ES-I3 (cell line): ENCODE results near the gene ESR2.

Experiments
- H3K36me3 ChIP-seq: 2 replicates; pipeline ENCODE4 v1.6.1; 2013; ENCODE audit warnings: mild to moderate bottlenecking, low read length, control low read depth, moderate library complexity; ENCODE audit not compliant: insufficient read depth
- H3K4me1 ChIP-seq: 2 replicates; pipeline ENCODE4 v1.6.1; 2013; ENCODE audit warnings: mild to moderate bottlenecking, control low read depth, low read length; ENCODE audit not compliant: insufficient read depth
- H3K9ac ChIP-seq: 2 replicates; pipeline ENCODE4 v1.6.1; 2013; ENCODE audit warnings: low read depth, mild to moderate bottlenecking, low read length, moderate library complexity
- H3K9me3 ChIP-seq: 2 replicates; pipeline ENCODE4 v1.6.1; 2013; ENCODE audit warnings: mild to moderate bottlenecking, low read length, moderate library complexity; ENCODE audit not compliant: control insufficient read depth, insufficient read depth

Gene ESR2

DNA sequence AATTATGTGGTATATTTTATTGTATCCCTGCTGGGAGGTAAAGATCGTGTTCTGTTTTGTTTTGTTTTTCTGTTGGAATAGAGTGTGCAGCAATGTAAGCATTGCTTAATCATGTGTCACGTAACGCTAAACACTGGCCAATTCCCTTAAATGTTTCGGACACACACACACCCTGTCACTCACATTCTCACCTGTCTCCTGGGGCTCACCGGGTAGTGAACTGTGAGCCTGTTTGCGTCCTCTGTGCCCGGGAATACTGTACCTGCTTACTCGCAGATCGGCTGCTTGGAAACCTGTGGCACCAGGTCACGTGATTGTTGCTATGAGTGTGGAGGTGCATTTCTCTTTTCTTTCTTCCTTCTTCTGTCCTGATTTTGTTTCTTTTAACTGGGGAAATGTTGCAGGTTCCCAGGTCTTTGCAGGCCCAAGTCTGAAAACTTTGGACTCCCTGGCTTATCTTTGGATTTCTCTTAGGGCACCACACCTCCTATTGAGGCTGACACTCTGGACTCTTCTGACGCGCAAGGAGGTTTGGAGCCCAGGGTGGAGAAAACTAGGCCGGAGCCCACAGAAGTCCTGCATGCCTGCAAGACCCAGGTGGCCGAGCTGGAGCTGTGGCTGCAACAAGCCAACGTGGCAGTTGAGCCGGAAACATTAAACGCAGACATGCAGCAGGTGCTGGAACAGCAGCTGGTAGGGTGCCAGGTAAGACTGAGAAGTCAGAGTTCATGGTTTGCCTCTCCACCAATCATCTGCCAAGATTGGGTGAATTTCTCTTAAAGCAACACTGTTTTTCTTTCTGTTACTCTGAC is 181.1 kb downstream of the ESR2 start:
- H3K4me1 ChIP-seq, result peaks cover 8% of the 10 kb centered on the region; the same call in 1 of the 2 replicates
- H3K9me3 ChIP-seq, result no peaks in the 10 kb centered on the region
- no peaks in the 10 kb centered on the region for H3K36me3 ChIP-seq
- no peak overlapping the region for H3K9ac ChIP-seq

DNA sequence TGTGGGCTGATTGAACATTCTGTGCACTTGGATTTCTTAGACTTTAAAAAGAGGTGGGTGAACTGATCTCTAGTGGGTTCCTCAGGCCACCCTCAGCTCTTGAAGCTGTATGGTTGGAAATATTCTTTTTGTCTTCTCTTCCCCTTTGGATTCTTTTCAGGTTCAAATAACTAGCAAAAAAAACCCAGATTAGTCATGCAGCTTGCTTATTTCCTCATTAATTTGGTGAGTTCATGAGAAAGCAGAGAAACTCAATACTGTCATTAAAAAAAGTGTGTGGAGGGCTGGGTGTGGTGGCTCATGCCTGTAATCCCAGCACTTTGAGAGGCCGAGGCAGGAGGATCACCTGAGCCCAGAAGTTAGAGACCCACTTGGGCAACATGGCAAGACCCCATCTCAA is 183.4 kb downstream of the ESR2 start:
- Histone ChIP-seq H3K9me3 (no peaks in the 10 kb centered on the region), H3K4me1 (peaks cover 8% of the 10 kb centered on the region; the same call in 1 of the 2 replicates), H3K36me3 (no peaks in the 10 kb centered on the region), H3K9ac (no peak overlapping the region)

DNA sequence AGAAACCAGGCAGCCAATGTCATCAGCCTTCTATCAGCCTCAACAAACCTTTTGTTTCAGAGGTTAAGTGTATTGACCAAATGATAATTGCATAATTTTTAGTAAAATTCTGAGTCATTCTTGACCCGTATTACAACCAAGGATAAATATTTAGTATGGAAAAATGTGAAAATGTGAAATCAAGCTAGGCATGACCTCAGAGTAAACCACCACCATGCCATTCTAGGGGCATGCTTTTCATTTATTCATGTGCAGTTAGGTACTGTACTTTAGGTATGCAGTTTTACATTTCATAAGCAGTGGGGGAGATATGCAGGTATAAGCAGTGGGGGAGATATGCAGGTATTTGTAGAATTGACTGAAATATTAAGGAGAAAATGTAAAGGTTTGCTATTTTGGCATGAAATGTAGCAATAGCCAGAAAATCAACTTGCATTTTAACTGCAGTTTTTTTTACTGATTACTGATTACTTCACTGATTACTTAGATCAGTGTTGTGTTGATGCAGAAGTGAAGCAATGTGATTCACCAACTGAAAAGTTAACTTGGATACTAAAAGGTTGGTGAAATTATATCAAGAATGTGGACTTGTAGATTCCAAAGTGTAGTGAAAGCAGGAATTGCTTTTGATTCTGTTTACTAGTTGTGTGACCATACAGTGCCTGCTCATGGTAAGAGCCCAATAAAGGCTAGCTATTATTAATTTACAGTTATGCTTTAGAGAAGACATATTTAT is 184.2 kb downstream of the ESR2 start:
- Histone ChIP-seq H3K36me3 (no peaks in the 10 kb centered on the region), H3K9ac (no peak overlapping the region), H3K4me1 (peaks cover 8% of the 10 kb centered on the region; the same call in 1 of the 2 replicates), H3K9me3 (no peaks in the 10 kb centered on the region)

DNA sequence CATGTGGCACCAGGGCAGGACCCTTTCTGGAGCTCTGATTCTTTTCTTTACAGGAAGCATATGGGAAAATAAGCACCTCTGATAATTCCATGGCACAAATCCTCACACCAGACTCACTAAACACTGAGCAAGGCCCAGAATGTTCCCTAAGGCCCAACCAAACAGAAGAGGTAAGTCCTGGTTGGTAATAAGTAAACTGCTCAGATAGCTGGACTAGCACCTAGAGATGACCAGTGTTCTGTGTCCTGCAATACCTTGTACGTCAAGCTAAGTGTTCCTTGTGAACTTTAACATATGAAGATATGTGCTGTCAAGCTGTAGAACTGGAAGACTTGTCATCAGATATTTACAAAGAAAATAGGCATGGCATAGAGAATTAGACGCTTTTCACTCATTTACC is 186.7 kb downstream of the ESR2 start:
- Histone ChIP-seq H3K9me3 (no peaks in the 10 kb centered on the region), H3K36me3 (no peaks in the 10 kb centered on the region), H3K9ac (no peak overlapping the region), H3K4me1 (no peaks in the 10 kb centered on the region)

DNA sequence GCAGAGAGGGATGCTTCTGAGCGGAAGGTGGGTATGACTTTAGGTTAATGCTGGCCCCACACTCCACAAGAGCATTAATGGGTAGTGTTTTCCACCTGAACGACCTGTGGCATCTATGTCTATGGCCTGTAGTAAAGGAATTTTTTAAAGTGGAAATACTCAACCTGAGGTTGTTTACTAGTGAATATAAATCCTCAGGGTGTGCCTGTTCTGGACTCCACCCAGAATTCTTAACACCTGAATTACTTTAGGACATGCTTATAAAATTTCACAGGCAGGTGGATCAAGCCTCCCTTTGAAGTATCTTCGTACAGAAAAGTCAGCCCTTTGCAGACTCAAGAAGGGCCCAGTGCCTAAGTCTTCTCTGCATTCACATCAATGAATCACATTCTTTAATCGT is 196.1 kb downstream of the ESR2 start:
- Histone ChIP-seq H3K4me1 (peaks cover 5% of the 10 kb centered on the region; the same call in 1 of the 2 replicates), H3K9ac (no peak overlapping the region), H3K9me3 (no peaks in the 10 kb centered on the region), H3K36me3 (peaks cover 3% of the 10 kb centered on the region; the same call in 1 of the 2 replicates)

DNA sequence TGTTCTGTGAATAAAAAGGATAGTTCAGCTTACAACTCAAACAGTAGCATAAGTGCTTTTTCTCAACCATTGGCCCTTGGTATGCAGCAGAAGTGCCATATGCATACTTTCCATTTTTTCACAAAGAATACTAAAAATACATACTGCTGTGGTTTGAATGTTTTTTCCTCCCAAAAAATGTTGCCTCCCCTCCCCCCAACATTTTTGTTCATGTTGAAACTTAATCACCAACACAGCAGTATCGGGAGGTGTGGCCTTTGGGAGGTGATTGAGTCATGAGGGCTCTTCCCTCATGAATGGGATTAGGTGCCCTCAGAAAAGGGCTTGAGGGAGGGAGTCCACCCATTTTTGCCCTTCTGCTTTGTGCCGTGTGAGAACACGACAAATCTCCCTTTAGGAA is 198.6 kb downstream of the ESR2 start:
- peaks cover 3% of the 10 kb centered on the region for H3K36me3 ChIP-seq
- peaks cover 5% of the 10 kb centered on the region; the same call in 1 of the 2 replicates for H3K4me1 ChIP-seq

DNA sequence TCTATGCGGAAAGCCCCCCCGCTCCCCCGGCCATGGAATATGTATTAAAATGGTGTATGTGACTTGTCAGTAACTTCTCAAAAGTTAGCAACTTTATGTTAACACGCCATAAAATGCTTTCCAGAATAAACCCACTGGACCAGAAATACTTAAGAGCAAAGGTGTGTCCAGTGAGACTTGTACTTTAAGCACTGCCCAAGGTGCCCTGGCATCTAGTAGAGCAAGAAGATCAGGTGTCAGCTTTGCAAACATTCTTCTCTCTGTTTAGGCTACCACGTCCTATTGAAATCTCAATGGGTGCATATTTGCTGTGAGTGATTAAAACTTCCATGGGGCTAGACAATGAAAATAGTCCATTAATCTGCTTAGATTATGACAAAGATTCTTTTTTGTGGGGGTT is 201.2 kb downstream of the ESR2 start:
- peaks cover 16% of the 10 kb centered on the region for H3K4me1 ChIP-seq
- no peak overlapping the region for H3K9ac ChIP-seq
- H3K36me3 ChIP-seq, result peaks cover 3% of the 10 kb centered on the region
- no peaks in the 10 kb centered on the region for H3K9me3 ChIP-seq

More for the DNA sequence above, 198.6 kb downstream of the ESR2 start:
- Histone ChIP-seq H3K9ac (no peak overlapping the region), H3K9me3 (no peaks in the 10 kb centered on the region)

DNA sequence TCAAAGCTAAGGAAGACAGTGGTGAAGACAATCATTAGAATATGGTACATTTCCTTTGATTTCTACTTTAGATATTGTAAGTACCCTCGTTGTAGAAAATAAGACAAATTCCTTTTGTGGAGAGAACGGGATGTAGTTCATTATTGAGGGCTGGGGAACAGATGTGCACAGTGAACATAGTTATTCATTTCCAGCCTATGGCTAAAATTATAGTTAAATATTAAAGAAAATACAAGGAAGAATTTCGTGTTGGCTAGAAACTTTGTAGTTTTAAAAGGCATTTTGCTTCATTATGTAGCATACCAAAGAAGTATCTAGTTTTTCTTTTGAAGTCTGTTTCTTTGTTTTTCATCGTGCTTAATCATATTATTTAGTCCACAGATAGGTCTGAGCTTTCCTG is 201.8 kb downstream of the ESR2 start:
- Histone ChIP-seq H3K9ac (no peak overlapping the region), H3K9me3 (no peaks in the 10 kb centered on the region), H3K36me3 (peaks cover 3% of the 10 kb centered on the region), H3K4me1 (peaks cover 16% of the 10 kb centered on the region)

DNA sequence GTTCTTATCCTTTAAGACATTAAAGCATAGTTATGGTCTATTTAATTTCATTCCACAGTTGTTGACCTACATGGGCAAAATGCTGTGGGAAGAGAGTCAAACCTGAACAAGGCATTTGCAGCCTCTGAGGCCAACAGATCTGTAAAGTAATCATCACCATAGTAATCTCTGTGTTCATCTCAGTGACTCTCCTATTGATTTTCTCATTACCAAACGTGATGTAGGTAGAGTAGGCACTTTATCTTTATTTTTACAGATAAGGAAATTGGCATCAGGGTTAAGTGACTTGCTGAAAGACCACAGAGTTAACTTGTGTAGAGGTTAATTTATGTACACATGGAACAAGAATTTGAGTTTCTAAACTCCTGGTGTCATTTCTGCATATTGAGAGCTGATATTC is 203.0 kb downstream of the ESR2 start:
- Histone ChIP-seq H3K4me1 (peaks cover 16% of the 10 kb centered on the region), H3K9me3 (no peaks in the 10 kb centered on the region), H3K36me3 (peaks cover 2% of the 10 kb centered on the region), H3K9ac (no peak overlapping the region)

DNA sequence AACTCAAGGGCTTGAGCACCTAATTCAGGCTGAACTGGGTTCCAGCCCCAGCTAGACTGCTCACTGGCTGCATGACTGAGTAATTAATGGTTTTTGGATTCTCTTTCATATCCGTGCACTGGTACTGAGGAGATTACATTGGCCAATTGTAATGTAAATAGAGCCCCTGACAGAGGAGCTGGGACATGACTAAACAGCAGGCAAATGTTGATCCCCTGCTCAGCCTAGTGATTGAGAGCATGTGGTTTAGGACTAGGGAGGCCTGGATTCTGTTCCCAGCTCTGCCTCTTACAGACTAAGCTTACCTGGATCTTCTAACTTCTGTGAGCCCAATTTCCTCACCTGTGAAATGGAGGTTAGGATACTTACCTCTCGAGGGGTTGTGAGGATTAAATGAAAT is 204.3 kb downstream of the ESR2 start:
- peaks cover 11% of the 10 kb centered on the region for H3K4me1 ChIP-seq
- H3K9ac ChIP-seq, result no peak overlapping the region
- H3K9me3 ChIP-seq, result no peaks in the 10 kb centered on the region
- no peaks in the 10 kb centered on the region; the same call in none of the 2 replicates for H3K36me3 ChIP-seq

DNA sequence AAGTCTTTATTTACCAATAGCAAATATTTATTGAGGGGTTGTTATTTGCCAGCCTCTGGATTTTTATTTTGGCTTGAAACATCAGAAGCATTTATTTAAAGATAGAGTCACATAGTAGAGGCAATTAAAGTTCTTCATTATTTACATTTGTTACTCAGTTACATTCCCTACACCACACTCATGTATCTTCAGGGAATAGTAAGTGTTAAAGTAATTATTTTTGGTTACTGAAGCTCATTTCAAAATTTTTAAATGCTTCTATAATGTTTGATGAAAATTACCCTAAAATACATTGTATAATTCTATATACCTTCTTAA is 205.6 kb downstream of the ESR2 start:
- H3K36me3 ChIP-seq, result no peaks in the 10 kb centered on the region; the same call in none of the 2 replicates
- peaks cover 11% of the 10 kb centered on the region for H3K4me1 ChIP-seq
- H3K9ac ChIP-seq, result no peak overlapping the region
- no peaks in the 10 kb centered on the region for H3K9me3 ChIP-seq

DNA sequence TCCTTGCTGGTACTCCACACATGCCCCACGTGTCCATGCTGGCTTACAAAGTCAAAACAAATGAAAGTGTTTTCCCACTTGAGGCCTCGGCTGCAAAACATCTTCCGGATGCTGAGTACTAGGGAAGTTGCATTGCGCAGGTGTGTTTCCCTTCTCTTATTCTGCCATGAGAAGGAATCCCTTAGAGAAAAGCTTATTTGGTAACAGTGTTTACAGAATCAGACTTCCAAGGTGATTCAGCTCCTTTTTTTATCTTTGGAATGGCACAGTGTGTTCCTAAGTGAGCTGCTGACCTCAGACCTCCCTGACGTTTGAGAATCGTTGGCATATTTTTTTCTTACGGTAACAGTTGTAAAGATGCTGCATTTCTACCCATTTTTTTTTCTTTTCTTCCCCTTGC is 211.3 kb downstream of the ESR2 start:
- Histone ChIP-seq H3K9ac (no peak overlapping the region), H3K36me3 (no peaks in the 10 kb centered on the region), H3K4me1 (no peaks in the 10 kb centered on the region), H3K9me3 (no peaks in the 10 kb centered on the region)

DNA sequence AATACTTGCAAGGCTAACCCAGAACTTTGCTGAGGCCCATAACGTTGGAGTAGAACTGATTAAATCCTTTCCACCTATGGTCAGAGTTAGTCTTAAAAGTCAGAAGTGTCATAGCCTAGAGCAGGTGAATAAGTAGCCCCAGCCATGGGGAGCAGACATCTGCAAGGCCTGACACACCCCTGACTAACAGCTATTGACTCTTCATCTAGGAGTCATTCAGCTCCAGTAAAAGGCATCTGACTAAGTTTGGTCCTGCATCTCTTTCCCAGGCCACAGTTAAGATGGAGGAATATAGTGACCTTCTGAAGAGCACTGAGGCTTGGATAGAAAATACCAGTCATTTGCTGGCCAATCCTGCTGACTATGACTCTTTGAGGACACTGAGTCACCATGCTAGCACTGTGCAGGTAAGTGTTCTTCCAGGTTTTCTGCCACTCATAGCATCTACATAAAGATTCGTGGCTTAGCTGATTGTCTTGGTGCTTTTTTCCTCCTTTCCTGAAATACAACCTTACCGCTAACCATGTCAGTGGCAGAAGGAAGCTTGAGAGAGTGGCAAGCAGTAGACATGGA is 212.9 kb downstream of the ESR2 start:
- Histone ChIP-seq H3K9me3 (no peaks in the 10 kb centered on the region), H3K4me1 (no peaks in the 10 kb centered on the region), H3K36me3 (no peaks in the 10 kb centered on the region), H3K9ac (no peak overlapping the region)

DNA sequence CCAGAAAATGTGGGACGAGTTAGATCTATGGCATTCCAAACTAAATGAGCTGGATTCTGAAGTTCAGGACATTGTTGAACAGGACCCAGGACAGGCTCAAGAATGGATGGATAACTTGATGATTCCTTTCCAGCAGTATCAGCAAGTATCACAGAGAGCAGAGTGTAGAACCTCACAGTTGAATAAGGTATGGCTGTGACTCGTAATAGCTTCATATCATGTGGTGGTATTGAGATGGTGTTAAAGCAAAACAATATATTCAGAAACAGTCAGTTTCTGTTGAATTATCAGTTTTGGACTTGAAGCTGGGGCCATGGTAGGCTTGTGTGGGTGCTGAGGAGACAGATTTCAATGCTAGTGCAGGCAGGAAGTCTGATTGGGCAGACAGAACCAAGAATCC is 213.7 kb downstream of the ESR2 start:
- H3K9ac ChIP-seq, result no peak overlapping the region
- H3K4me1 ChIP-seq, result no peaks in the 10 kb centered on the region
- no peaks in the 10 kb centered on the region for H3K9me3 ChIP-seq
- H3K36me3 ChIP-seq, result no peaks in the 10 kb centered on the region

DNA sequence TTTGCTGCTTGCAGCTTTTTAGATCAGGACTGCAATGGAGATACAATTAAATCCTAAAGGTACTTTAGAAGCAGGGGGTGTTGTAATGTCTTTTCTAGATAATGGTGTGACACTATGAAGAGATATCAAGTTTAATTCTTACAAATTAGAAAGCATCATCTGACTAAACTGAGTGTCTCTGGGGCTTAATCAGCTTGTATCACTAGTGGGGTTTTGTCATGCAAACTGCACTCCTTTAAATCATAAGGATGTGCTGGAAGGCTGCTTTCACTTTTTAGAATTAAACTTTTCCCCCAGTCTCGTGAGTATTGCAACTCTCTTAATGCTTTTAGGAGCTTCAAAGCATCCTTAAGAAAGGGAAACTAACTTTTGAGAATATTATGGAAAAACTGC is 218.6 kb downstream of the ESR2 start:
- Histone ChIP-seq H3K9me3 (no peaks in the 10 kb centered on the region), H3K36me3 (no peaks in the 10 kb centered on the region), H3K9ac (no peak overlapping the region)

More for the DNA sequence above, 218.6 kb downstream of the ESR2 start:
- H3K4me1 ChIP-seq, result 0 out of 2 replicates have a peak, but pooled peaks cover 5% of the 10 kb centered on the region
